GM12874 (cell line): ENCODE measurements around the gene EPS8L3.

Experiments
- CTCF ChIP-seq: IDR thresholded peaks from 2 replicates; pipeline ENCODE4 v1.5.1; 2011; ENCODE audit warnings: low read depth, mild to moderate bottlenecking, control low read depth, low read length, moderate library complexity; ENCODE audit not compliant: insufficient read depth

EPS8L3 gene

GRCh38 chr1:109769330-109770078 is 5.8 kb upstream of the EPS8L3 start:
- no peak for TF ChIP-seq CTCF

GRCh38 chr1:109768820-109769219 is 5.1 kb upstream of the EPS8L3 start:
- no peak for TF ChIP-seq CTCF

GRCh38 chr1:109768335-109768650 is 4.6 kb upstream of the EPS8L3 start:
- no peak for TF ChIP-seq CTCF

- TF ChIP-seq CTCF = no peak
Observed at GRCh38 chr1:109767637-109768334, 4.1 kb upstream of the EPS8L3 start.

- no peak for TF ChIP-seq CTCF
Observed at GRCh38 chr1:109765896-109766615, 2.3 kb upstream of the EPS8L3 start.

GRCh38 chr1:109765483-109765815 is 1.7 kb upstream of the EPS8L3 start:
- TF ChIP-seq CTCF = no peak
